Stimulated activated CD4-positive, alpha-beta T cell treated with anti-CD3 and anti-CD28 coated beads, Interleukin-12 subunit alpha, Interleukin-12 subunit beta, amount 100 ng/mL, for 4 hours (primary cell): ENCODE results near the gene ARHGEF26.

Experiments used
- DNase-seq: peaks from one replicate; pipeline ENCODE4 v3.0.0-alpha.2; 2020

The ARHGEF26 gene

DNA sequence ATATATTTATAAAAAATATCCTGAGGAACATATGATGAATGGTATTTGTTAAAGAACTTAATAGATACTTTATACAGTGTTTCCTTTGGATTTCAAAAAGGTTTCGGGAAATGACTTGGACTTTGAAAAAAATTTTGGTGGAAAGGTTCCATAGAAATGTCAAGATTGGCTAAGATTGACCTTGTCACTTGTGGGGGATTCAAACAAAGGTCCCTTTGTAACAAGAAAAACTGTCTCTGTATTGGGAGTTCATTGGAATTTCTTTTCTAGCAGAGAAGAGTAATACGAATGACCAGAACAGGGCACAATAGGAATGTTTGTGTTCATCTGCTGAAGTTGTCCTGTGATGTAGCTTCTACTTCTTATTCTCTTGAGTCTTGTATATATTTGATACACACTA, 43.2 kb downstream of the ARHGEF26 start:
- no peak for DNase-seq

DNA sequence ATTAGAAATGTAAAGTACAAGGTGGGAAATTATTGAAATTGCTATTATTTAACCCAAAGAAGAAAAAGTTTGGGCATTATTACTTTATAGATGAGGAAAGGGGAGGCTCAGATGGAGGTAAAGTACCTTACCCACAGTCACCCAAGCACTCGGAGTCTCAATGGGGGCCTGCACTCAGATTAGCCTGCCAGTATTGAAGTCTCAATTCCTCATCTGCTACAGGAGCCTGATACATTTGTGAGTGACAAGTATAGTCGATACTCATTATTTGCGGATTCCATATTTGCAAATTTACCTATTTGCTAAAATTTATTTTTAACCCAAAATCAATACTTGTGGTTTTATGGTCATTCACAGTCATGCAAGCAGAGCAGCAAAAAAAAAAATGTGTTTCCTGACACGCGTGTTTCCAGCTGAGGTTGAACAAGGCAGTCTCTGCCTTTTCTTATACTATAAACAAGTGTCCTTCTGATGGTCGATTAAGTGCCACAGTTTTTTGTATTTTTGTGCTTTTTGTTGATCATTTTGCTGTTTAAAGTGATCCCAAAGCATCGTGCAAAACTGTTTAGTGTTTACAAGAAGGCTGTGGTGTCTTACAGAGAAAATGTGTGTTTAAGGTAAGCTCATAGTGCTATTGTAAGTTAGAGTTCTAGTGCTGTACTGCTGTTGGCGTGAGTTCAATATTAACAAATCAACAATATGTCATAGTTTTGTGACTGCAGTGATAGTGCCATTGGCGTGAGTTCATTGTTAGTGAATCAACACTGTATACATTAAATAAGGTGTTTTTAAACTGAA, 48.0 kb downstream of the ARHGEF26 start:
- no peak for DNase-seq

DNA sequence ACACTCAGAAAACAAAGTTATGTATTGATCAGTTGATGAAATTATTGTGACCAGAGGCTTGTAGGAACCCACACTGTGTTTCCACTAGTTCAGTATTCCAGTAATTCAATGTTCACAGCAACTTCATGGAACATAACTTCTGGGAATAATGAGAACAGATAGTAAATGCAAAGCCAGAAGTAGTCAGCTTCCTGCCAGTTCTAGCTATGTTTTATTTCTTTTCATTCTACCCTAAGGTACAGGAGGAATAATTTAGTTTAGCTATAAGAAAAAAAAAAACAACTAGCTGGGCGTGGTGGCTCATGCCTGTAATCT, 48.6 kb downstream of the ARHGEF26 start:
- no peak for DNase-seq

DNA sequence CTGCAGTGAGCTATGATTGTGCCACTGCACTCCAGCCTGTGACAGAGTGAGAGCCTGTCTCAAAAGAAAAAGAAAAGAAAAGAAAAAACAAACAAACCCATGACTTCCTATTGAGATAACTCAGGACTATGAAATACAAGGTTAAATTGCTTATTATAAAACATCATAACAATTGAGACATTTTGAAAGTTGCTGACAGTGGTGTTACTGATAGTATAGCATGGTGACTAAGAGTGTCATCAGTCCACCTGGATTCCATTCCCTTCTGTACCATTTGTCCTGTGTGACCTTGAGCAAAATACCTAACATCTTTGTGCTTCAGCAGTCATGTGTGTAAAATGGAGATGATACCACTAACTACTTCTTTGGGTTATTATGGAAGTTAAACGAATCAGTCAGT, 49.1 kb downstream of the ARHGEF26 start:
- DNase-seq = no peak

DNA sequence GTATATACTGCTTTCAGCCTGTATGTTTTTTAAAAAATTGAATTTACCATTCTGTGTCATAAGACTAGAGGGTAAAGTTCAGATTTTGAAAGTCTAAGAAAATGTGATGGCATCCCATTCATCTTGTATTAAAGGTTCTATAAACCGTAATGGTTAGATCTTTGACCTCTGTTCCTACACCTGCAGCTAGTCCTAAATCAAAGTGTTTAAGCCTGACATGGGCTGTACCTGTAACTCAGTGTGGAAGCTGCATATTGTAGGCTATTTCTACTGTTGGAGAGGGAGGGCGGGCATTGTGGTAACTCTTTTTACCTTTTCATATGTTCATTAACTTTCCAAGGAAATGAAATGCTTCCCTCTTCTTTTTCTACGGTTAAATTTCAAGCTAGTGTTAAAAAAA, 53.9 kb downstream of the ARHGEF26 start:
- DNase-seq = no peak

DNA sequence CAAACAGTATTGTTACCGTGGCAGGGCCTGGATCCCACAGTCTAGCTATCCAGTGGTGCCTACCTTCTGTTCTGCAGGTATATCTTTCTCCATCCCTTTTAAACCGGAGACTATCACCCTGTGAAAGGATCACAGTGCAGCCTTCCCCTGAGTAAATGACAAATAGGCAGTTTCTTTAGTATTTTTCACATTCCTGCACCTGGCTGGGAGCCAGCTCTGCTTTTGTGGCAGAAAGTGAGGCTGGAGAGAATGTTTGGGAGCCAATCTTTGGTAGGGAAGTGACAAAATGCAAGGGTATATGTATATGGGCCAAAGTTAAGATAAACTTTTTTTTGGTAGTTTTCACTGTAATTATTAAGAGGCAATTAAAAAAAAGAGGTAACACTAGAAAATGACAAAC, 54.8 kb downstream of the ARHGEF26 start:
- DNase-seq = no peak

DNA sequence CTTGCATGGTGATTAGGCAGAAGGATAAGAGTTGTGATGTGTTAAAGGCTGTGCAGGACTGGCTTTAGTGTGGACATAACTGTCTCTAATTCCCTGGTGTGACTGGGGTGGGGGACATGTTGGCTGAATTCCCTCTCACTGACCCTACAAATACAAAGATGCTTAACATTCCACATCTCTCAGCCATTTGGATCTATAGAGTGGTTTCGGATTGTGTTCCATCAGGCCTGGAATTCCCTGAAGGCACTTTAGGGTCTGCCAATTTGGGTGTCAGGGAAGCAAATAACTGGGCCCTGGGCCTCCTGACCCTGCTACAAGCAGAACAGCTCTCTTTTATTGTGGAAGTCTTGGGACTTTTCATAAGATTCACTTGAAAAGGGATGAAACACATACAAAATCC, 56.2 kb downstream of the ARHGEF26 start:
- DNase-seq = no peak

DNA sequence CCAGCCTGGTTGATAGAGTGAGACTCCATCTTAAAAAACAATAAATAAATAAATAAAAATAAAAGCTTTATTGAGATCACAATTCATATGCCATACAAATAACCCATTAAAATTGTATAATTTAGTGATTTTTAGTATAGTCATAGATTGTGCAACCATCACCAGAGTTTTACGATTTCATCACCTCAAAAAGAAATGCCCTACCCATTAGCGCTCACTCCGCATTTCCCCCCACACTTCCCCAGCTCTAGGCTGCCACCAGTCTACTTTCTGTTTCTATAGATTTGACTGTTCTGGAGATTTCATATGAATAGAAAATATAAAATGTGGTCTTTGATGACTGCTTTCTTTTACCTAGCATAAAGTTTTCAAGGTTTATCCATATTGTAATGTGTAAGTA, 57.0 kb downstream of the ARHGEF26 start:
- DNase-seq = no peak

DNA sequence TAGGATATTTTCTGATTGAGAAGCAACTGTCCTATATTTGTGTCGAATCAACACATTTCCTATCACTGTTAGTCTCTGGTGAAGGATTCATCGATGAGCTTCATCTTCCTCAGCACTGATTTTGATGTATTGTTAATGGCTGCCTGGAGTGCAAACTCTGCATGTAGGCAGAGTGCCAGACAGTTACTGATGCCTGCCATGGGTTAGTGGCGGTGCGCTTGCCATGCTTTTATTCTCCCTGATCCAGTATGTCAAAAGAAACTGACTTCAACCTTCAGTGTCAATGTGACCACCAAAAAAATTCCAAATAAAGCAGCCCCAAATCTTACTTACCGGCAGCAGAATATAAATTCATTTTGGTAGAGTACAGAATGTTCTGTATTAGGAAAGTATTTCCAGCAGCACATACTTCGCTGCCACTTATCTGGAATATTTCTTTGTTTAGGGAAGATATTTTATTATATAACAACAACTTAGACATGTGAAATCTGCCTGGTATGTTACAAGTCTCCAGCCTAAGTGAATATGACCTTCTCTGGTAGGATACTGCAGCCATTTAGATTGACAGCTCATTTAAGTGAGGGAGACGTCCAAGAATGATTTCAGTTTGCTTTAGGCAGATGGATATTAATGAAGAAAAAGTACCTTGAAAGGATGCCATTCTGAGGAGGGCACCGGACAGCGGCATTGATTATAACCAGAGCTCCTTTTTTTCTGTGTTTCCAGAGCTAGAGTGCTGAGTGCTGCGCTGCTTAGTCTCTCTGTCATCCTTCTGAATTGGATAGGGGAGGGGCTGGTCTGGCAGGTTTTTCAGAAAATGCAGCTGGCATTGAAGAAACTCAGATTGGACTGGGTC, 59.9 kb downstream of the ARHGEF26 start:
- DNase-seq = no peak

DNA sequence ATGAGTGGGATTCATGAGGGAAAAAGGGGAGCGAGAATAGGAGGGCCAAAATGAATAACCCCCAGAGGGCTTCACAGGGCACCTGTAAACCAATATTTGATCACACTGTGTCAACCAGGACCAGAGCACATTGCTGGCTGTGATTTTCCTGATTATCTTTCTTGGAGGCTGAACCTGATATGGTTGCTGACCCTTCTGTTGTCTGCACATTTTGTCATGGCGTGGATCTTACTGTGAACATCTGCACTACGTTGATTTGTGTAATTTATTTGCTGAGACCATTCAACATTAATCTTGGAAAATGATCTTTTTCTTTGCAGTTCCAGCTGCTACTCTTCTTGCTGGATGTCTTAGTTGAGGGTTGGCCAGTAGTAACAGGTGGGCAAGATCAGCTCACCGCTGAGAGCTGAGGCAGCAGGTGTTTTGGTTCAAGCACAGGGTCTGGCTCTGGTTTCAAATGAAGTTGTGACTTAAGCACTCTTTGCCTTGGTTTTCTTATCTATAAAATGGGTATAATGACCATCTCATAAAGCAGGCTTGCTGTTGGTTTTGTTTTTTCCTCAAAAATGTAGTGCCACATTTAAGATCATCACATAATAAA, 61.2 kb downstream of the ARHGEF26 start:
- DNase-seq = no peak

DNA sequence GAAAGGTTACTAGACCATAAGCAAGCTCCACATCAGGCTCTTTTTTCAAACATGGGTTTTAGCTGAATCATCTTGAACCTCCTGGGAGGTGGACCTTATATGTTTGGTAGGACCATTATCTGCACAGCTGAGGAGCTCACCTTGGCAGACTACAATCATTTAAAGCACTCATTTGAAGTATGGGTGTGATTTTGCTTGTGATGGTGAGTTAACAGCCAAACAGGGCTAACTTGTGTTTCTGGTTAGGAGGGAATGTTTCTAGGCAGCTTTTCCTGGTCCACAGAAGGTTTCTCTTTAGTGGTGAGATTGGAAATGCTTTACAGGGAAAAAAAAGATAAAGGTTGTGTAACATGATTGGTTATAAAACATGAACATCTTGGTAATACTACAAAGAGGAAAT, 61.8 kb downstream of the ARHGEF26 start:
- no peak for DNase-seq

DNA sequence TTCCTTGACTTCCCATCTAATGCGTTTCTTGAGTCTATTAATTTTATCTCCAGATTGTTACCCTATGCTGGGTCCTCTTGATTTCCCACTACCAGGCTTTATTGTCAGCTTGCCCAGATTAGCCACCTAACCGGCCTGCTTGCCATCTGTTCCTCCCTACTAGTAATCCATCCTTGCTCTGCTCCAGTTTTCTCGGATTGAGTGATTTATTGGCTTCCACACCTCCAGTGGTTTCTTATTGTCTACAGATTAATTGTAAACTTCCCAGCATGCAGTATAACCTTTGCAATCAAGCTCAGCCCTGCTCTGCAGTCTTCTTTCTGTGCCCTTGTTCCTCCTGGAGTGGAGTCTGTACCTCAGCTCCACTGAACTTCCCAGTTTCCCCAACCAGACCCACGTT, 63.4 kb downstream of the ARHGEF26 start:
- no peak for DNase-seq

DNA sequence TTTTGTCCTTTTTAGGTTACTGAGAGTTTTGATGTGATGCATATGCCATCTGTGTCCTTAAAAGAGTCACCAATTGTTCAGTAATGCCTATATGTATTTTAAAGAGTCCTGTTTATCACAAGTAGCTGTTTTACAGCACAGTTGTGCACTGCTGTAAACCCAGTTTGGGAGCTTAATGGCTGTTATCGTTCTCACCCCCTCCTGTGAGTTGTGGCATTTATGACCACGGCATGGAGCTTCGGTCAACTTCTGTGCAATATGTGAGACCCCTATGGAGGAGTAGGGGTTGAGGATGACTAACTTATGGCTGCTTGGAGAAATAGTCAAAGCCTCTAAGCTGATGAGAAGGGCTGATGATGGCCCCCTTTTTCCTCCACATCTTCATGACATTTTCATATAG, 67.2 kb downstream of the ARHGEF26 start:
- DNase-seq = no peak

DNA sequence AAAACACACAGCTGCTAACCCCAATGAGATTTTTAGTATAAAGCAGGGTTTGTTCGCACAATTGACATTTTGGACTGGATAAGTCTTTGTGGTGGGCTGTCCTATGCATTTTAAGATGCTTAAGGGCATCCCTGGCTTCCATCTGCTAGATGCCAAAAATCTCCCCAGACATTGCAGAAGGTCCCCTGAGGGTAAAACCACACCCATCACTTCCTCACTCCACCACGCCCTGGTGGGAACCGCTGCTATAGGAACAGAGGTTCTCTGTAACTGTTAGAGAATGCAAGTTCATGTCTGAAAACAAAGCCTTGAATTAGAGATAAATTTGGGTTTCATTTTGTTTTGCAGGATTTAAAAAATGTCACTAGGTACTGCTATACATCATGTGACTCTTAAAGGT, 67.7 kb downstream of the ARHGEF26 start:
- no peak for DNase-seq

DNA sequence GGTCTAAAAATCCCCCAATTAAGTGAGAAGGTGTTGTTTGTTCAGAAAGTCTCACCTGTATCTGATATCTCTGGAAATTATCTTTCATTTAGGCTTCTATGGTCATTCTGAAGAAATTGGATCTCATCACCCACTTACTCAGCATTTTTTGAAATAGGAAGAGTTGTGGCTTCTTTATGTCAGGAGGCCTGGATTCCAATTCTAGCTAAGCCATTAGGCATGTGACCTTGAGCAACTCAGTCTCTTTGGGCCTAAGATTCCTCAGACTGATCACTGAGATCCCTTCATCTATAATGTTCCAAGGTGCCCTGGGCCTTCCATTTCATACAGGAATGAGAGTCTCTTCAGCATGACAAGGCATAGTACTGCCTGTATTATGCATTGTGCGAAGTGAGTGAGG, 70.3 kb downstream of the ARHGEF26 start:
- DNase-seq = no peak

DNA sequence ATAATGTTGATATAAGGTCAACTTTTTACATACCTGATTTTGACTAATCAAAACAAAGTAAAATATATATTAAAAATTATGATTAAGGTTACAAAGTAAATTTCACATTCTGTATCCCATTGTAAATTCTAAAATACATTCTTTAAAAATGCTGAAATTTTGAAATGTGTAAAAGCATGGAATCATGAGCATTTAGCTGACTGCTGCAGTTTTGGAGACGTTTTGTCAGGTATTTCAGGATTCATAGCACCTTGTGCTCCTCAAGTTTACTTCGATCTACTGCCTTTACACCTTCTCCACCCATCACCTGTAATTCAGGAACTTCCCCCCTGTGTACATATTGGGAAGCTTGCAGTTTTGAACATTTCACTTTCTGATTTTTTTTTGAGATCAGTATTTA, 71.0 kb downstream of the ARHGEF26 start:
- no peak for DNase-seq

DNA sequence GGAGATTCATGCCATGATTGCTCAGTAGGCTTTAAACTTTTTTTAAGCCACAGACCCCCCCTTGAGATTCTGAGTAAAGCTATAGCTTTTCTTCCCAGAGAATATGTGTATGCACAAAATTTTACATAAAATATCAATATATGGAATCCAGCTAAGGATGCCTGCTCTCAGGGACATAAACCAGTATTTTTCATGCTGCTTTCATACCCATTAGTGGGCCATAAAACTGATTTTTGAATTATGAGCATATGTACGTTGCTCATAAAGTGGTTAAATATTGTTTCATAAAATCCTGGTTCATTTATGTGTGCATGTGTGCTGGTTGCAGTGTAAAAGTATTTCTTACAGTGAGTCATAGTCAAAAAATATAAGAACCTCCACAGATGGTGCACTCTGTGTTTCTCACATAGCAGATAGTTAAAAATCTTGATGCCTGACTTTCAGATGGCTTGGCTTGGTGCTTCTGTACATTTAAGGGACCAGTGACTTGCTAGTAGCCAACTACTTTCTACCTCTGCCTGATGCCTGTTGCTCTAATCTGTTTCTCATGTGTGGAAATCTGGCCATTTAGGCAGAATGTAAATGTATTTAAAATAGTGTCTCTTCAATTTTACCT, 71.9 kb downstream of the ARHGEF26 start:
- no peak for DNase-seq

DNA sequence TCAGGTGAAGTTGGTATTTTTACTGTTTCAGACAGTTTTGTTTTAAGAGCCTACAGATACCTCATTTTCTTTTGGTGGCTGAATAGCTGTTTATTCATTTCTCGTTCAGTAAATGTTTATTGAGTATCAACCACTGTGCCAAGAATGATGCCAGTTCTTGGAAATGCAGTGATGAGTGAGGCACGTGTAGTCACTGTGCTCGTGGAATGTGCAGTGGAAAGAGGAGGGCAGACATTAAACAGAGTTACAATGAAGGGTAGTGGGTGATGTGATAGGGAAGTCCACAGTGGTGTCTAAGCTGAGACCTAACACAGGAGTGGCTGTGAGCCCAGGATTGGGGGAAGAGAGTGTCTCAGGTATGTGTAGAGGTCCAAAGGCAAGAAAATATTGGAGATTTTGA, 73.7 kb downstream of the ARHGEF26 start:
- DNase-seq = no peak

DNA sequence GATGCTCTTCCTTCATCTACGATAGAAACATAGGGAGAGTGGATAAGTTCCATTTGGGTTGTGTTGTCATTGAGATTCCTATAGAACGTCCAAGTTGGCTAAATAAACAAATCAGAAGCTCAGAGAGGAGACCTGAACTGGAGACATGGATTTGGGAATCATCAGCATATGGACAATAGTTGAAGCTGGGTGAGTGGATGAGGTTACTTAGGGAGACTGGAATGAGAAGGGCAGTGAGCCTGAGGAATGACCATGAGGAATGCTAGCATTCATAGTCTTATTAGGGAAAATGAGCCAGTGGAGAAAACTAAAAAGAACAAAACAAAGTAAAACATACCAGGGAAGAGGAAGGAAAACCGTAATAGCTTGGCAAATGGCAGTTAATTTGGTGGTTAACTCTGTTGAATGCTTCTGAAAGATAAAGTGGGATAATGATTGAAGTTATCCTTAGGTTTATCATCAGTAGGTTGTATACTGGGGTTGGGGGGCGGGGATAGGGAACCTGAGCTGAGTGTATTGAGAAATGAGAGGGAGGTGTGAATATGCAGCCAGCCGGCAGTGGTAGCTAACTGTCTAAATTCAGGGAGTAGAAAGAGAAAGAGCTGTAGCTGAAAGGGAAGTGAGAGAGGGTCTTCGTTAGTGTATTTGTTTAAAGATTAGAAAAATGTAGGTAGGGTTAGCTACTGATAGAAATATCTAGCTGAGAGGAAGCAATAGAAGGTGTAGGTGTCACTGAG, 74.6 kb downstream of the ARHGEF26 start:
- DNase-seq = no peak

DNA sequence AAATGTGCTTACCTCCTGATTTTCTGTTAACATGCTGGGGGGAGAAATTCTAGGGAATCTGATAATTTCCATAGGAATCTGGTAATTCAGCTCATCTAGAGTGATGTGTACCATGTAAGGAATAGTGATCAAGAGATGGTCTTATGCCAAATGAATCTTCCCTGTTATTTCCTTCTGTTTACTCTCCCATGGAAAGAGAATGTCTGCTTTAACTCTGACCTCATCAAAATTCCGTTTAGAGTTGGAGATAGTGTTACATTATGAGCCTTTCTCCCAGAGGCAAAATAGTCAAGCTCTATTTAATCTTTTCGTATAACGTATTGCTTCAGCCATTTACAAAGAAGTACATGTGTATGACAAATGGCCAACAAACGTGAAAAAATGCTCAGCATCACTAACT, 76.6 kb downstream of the ARHGEF26 start:
- no peak for DNase-seq

DNA sequence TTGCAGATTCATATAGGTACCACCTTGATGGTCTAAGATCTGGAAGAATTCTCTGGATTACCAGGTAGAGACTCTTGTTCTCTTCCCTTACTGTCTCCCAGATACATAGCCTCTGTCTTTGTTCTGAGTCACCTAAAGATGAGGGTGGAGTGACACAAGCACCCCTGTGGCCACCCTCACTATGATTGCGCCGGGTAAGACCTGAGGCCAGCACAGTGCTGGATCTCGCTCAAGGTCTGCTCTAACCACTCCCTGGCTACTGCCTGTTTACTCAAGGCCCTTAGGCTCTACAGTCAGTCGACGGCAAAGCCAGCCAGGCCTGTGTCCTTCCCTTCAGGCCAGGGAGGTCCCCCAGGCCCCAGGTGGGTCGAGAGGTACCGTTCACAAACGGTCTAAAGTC, 88.3 kb downstream of the ARHGEF26 start:
- DNase-seq = no peak

DNA sequence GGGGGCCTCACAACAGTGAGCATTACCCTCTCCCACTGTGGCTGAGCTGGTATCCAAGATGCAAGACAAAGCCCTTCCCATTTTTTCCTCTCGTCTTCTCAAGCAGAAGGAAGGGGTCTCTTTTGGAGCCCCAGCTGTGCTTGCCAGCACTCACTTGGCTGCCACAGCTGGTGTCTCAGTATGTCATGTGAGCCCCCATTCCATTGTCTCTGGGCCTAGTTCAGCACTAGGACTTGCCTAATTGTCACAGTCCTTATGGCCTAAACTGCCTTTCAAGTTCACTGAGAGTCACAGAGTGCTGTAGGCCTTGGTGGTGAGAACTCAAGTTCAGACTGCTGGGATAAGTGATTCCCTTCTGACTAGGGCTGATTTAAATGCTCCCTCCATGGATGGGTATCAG, 89.8 kb downstream of the ARHGEF26 start:
- no peak for DNase-seq

DNA sequence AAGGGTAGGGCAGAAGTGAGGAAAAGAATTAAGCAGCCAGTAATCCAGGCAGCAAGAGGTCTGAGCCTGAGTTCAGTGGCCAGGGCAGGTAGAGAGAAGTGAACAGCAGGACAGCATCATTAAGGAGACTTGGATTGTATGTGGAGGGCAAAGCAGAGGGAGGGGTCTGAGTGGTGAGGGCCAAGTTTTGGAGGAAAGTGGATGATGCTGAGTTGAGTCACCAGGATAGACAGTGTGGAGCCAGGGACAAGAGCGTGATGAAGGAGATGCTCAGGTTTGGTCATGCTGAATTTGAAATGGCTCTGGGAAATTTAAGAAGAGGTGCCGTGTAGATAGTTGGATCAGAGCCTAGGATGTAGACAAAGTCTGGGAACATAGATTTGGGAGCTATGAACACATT, 93.1 kb downstream of the ARHGEF26 start:
- no peak for DNase-seq
